Psoas muscle (tissue), 8 donors: Measurements from ENCODE around the gene TMEM181. TPM values are rescaled to one million over a fixed set of nuclear protein-coding genes. Genes with fewer than 3 reads are reported as not detected.
"Not testable (repeated sequence)": the region's sequence is repeated elsewhere in the genome, so short reads cannot be mapped to it uniquely, and the experiment has no call there.

ENCODE experiments used
- ATAC-seq, 4 donors: fragments of 200-7000 bp; cut with Tn5 transposase; one replicate each; pipeline ENCODE4 v1.9.1; 2020; ENCODE audit warnings: moderate library complexity in 3 of 4, mild to moderate bottlenecking in 2 of 4
- DNase-seq, 2 donors: peaks; one replicate each; pipeline ENCODE4 v3.0.0-alpha.2; 2020
- H3K27ac ChIP-seq: fragments of 200-600 bp; one replicate; pipeline ENCODE4 v1.8.0; 2022
- H3K27me3 ChIP-seq, 3 donors: fragments of 200-600 bp in 1 of 3; one replicate each; pipeline versions ENCODE4 v1.6.1 to v1.8.0; 2013 to 2022; ENCODE audit warnings: low read length in 2 of 3, mild to moderate bottlenecking in 2 of 3, moderate library complexity in 1 of 3; ENCODE audit not compliant: insufficient read depth in 3 of 3
- H3K36me3 ChIP-seq, 2 donors: fragments of 200-600 bp in 1 of 2; one replicate each; pipeline versions ENCODE4 v1.6.1 to v1.8.0; 2013 to 2022; ENCODE audit warnings: low read depth in 1 of 2, mild to moderate bottlenecking in 1 of 2, moderate library complexity in 1 of 2; ENCODE audit not compliant: insufficient read depth in 1 of 2
- H3K4me1 ChIP-seq: fragments of 200-600 bp; one replicate; pipeline ENCODE4 v1.8.0; 2022
- H3K4me3 ChIP-seq: fragments of 200-600 bp; one replicate; pipeline ENCODE4 v1.8.0; 2022; ENCODE audit warnings: mild to moderate bottlenecking
- H3K9me3 ChIP-seq: fragments of 200-600 bp; one replicate; pipeline ENCODE4 v1.8.0; 2022
- WGBS, 3 donors: extraction: QIAGEN DNeasy Blood & Tissue Kit; methylation state at CpG; one replicate each; pipeline versions ENCODE4 v1.1.6 to v1.1.7; 2013; 5-methylcytosine and 5-hydroxymethylcytosine counted together
- intact Hi-C, 2 donors: fragments of 100-400 bp; cut with DNase I; formaldehyde crosslinking; loops; one replicate each; pipeline versions ENCODE4 v1.11.0 to v1.14.2; 2022
- polyA plus RNA-seq, 3 donors: library from polyadenylated mRNA; stranded (reverse); fragments of 200-250 nt; gene quantifications; one replicate each; pipeline ENCODE4 v1.2.3, GENCODE V29; 2013
- total RNA-seq, 4 donors: library from RNA; stranded (reverse); fragmentation: NEBNext Ultra II Directional in 2 of 4; extraction: Animal tissue kit (Norgen Biotek cat#: 25700) in 2 of 4; gene quantifications; one replicate each; pipeline versions ENCODE4 v1.2.1 to v1.2.4, GENCODE V29; 2021 to 2023
- TF ChIP-seq, protein P1 (sequence below): fragments of 200-600 bp; IDR thresholded peaks from one replicate; pipeline ENCODE4 v1.8.0; 2022; ENCODE audit warnings: antibody characterized with exemption
- donor health status: healthy with polysubstance abuse.
- donor health status: DM: no; HTN: no; CAD: no; lungs with moderate emphysema.
- donor health status: Bipolar disorder and iron deficiency.
- donor health status: healthy.
- donor health status: DM: yes; HTN: yes; CAD: no.
- donor health status: DM: no; HTN: no; CAD: no.
- donor health status: DM: no; HTN: no; CAD: no.
- donor health status: DM: yes; HTN: yes; CAD: no.

TMEM181 gene
- total and polyA plus RNA-seq, 7 donors: 6.8 to 16.2 (median 12.2) TPM

DNA sequence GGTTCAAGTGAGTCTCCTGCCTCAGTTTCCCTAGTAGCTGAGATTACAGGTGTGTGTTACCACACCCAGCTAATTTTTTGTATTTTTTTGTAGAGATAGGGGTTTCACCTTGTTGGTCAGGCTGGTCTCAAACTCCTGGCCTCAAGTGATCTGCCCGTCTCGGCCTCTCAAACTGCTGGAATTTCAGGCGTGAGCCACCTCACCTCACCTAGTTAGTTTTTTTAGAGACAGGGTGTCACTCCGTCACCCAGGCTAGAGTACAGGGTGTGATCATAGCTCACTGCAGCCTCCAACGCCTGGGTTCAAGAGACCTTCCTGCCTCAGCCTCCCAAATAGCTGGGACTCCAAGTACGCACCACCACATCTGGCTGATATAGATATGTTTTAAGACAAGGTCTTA, 112.8 kb downstream of the TMEM181 start:
- DNase-seq (no peak), ATAC-seq (no peak)
- 97 to 98% (median 97%) methylated on average over 6 of the region's 6 CpGs for WGBS, 3 donors
- Histone ChIP-seq H3K4me3 (no peak overlapping the region), H3K4me1 (peaks cover 24% of the 10 kb centered on the region), H3K27ac (no peak overlapping the region), H3K36me3 (no peaks in the 10 kb centered on the region), H3K27me3 (no peaks in the 10 kb centered on the region), H3K9me3 (no peaks in the 10 kb centered on the region)
- intact Hi-C loops: no loop called here
- TF ChIP-seq, protein P1, sequence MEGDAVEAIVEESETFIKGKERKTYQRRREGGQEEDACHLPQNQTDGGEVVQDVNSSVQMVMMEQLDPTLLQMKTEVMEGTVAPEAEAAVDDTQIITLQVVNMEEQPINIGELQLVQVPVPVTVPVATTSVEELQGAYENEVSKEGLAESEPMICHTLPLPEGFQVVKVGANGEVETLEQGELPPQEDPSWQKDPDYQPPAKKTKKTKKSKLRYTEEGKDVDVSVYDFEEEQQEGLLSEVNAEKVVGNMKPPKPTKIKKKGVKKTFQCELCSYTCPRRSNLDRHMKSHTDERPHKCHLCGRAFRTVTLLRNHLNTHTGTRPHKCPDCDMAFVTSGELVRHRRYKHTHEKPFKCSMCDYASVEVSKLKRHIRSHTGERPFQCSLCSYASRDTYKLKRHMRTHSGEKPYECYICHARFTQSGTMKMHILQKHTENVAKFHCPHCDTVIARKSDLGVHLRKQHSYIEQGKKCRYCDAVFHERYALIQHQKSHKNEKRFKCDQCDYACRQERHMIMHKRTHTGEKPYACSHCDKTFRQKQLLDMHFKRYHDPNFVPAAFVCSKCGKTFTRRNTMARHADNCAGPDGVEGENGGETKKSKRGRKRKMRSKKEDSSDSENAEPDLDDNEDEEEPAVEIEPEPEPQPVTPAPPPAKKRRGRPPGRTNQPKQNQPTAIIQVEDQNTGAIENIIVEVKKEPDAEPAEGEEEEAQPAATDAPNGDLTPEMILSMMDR: no peak

DNA sequence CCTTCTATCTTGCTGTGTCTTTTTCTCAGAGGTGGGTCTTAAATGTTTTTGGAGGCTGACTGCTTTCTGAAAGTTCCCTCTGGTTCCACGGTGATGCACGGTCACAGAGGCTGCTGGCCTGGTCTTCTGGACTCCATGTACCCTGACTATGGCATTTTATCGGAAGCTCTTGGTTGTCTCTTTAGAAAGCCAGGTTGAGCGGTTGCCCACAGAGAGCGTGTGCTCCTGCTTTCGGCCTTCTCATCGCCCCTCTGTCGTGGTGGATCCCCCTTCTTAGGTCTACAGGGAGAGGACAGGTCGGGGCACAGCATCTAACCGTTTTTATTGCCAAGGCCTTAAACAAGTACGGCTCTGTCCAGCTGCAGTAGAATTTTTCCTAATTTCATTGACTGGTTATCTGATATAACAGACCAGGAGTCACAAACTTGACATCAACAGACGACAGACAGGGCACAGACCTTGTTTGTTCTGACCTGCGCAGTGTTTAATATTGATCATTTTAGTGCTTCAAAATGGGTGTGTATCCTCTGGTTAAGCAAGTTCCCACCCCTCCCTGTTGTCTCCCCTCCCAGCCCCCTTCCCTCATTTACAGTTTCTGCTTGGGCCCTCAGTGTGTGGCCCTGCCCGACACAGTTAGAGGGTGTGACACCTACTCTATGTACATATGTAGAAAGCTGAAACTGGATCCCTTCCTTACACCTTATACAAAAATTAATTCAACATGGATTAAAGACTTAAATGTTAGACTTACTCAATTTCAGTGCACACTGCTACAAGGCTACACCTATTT, 114.6 kb downstream of the TMEM181 start:
- no peak overlapping the region for H3K4me3 ChIP-seq
- intact Hi-C loops: no loop called here
- 88 to 91% (median 89%) methylated on average over 14 of the region's 14 CpGs for WGBS, 3 donors

DNA sequence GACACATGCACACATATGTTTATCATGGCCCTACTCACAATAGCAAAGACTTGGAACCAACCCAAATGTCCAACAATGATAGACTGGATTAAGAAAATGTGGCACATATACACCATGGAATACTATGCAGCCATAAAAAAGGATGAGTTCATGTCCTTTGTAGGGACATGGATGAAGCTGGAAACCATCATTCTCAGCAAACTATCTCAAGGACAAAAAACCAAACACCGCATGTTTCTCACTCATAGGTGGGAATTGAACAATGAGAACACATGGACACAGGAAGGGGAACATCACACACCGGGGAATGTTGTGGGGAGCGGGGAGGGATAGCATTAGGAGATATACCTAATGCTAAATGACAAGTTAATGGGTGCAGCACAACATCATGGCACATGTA, 117.2 kb downstream of the TMEM181 start:
- DNase-seq, H3K27ac ChIP-seq, H3K4me1 ChIP-seq, intact Hi-C loops, ATAC-seq, H3K27me3 ChIP-seq, H3K36me3 ChIP-seq, H3K4me3 ChIP-seq, H3K9me3 ChIP-seq: not testable (repeated sequence)
- 96 to 98% (median 97%) methylated on average over 3 of the region's 3 CpGs for WGBS, 3 donors

More for the DNA sequence above, 114.6 kb downstream of the TMEM181 start:
- DNase-seq (no peak), ATAC-seq (no peak)
- H3K4me1 ChIP-seq: peaks cover 9% of the 10 kb centered on the region
- H3K9me3 ChIP-seq: no peaks in the 10 kb centered on the region
- H3K36me3 ChIP-seq: no peaks in the 10 kb centered on the region
- H3K27ac ChIP-seq: no peak overlapping the region
- TF ChIP-seq, protein P1: no peak
- H3K27me3 ChIP-seq: no peaks in the 10 kb centered on the region

DNA sequence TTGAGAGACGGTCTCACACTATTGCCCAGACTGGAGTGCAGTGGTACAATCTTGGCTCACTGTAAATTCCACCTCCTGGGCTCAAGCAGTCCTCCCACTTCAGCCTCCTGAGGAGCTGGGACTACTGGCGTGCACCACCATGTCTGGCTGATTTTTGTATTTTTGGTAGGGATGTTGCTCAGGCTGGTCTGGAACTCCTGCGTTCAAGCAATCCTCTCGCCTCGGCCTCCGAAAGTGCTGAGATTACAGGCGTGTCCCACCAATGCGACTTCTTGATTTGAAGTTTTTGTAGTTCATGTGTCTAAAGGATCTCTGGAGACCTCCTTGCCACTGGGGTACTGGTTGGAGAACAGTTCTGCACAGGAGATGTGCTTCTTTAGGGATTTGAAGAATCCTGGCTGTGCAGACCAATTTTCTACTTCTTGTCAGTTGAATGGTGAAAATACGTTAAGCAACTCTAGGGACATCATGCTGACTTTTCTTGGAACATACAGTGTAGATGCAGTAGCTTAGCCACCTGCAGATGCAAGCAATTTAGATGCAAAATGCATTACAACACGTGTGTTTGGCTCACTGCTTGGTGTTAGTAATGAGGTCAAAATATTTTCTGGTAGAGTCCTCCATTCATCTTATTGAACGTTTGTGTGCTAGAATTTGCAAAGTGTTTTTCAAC, 118.2 kb downstream of the TMEM181 start:
- no peak for ATAC-seq
- WGBS, 3 donors: 74 to 83% (median 79%) methylated on average over 11 of the region's 11 CpGs
- TF ChIP-seq, protein P1: no peak

DNA sequence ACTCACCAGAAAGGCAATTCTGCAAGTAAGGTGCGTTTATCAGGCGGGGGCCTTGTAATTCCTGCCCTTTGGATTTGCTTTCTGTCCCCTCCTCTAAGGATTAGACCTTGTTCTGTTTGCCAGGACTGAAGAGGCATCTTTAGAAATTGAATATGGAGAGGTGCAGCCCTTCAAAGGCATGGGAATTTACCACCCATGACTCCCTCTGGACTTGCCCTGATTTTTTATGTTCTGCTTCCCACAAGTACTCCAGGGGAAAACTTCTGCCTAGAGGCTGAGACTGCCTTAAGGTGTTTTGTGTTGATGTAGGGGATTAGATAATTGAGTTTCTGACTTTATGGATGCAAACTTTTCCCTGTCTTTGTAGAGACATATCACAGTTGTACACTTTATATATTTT, 120.1 kb downstream of the TMEM181 start:
- Histone ChIP-seq H3K27me3 (no peaks in the 10 kb centered on the region), H3K4me3 (no peak overlapping the region), H3K4me1 (peaks cover 7% of the 10 kb centered on the region), H3K36me3 (peaks cover 0 to 9% of the 10 kb centered on the region in 2 donors), H3K9me3 (no peaks in the 10 kb centered on the region), H3K27ac (no peak overlapping the region)
- no peak for DNase-seq
- intact Hi-C loops: no loop called here
- ATAC-seq: no peak
- TF ChIP-seq, protein P1: no peak
- WGBS, 3 donors: 84 to 97% (median 88%) methylated on average over 2 of the region's 2 CpGs

More for the DNA sequence above, 118.2 kb downstream of the TMEM181 start:
- Histone ChIP-seq H3K4me1 (no peaks in the 10 kb centered on the region), H3K27ac (no peak overlapping the region), H3K9me3 (no peaks in the 10 kb centered on the region), H3K36me3 (no peaks in the 10 kb centered on the region), H3K4me3 (no peak overlapping the region), H3K27me3 (no peaks in the 10 kb centered on the region)
- intact Hi-C loops: no loop called here
- no peak for DNase-seq
